Hepatocyte (in vitro differentiated cells): ENCODE data around the gene TIGD3.

Experiments used
- CTCF ChIP-seq: fragments of 200-600 bp; sonication (generic); IDR thresholded peaks from 2 replicates; pipeline ENCODE4 v1.5.1; 2016; ENCODE audit warnings: antibody characterized with exemption, mild to moderate bottlenecking; ENCODE audit not compliant: poor library complexity
- EZH2 ChIP-seq: fragments of 200-600 bp; sonication (generic); IDR thresholded peaks from 2 replicates; pipeline ENCODE4 v1.6.1; 2016; ENCODE audit warnings: antibody characterized with exemption, mild to moderate bottlenecking, borderline replicate concordance
- EZH2phosphoT487 ChIP-seq: fragments of 200-600 bp; sonication (generic); IDR thresholded peaks from one replicate; pipeline ENCODE4 v1.6.1; 2018; ENCODE audit warnings: antibody characterized with exemption, mild to moderate bottlenecking, low read depth, moderate library complexity; ENCODE audit not compliant: unreplicated experiment, severe bottlenecking

GRCh38 chr11:65314501-65315203, 39.9 kb upstream of the TIGD3 start, which contains the start of gene CDC42EP2:
- TF ChIP-seq EZH2 = no peak
- TF ChIP-seq CTCF = no peak
- TF ChIP-seq EZH2phosphoT487 = no peak
